Measurements from ENCODE around the gene TBC1D19.
A peak's percentile ranks its signal among the peaks of the same experiment; 100 is the strongest.
"Not testable (repeated sequence)": the region's sequence is repeated elsewhere in the genome, so short reads cannot be mapped to it uniquely, and the experiment has no call there.

TBC1D19 gene

DNA sequence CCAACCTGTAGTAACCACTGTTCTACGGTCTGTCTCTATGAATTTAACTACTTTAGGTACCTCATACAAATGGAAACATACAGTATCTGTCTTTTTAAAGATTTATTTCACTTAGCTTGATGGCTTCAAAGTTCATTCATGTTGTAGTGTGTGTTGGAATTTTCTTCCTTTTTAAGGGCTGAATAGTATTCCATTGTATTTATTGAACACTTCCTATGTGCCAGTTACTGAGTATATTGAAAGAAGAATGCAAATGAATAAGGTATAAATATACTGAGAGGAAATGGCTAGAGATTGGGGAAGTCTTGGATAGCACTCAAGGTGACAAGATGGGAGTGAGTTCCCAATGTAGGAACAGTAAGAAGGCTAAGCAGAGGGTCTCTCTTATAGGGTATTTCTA lies 17.3 kb downstream of the TBC1D19 start:
- no peak for DNase-seq

DNA sequence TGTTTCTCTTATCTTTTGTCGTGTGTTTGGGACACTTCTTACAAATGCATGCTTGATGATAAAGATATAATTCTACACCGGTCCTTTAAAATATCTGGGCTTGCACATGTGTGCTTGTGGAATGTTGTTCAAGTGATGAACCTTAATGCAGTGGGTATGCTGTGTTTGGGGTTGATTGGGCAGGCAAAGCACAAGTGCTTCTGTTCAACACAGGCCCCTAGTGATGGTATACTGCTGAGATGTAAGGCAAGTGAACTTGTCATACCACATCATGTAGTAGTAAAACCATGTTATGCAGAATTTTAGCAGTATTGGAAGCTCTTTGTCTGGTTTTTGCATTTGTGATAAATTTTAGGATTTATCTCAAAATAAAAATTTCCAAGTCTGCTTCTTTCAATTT lies 23.9 kb downstream of the TBC1D19 start:
- no peak for DNase-seq

DNA sequence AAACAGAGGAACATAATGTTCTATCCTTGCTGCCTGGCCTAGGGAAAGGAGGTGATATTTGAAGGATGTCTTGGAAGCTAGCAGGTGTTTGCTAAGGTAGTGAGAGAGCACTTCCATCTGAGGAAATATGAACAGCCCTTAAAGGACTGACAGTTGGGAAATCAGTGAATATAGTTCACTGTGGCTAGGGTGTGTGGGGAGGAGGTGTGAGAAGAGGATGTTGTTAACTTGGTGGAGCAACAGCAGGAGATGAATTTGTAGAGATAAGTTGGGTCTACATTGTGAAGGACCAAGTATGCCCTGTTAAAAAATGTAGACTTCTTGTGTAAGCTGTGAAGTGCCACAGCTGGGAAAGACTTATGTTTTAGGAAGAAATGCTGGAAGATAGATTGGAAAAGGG lies 25.5 kb downstream of the TBC1D19 start:
- DNase-seq, result peak in 2 of 5 experiments; percentile 18 to 56

DNA sequence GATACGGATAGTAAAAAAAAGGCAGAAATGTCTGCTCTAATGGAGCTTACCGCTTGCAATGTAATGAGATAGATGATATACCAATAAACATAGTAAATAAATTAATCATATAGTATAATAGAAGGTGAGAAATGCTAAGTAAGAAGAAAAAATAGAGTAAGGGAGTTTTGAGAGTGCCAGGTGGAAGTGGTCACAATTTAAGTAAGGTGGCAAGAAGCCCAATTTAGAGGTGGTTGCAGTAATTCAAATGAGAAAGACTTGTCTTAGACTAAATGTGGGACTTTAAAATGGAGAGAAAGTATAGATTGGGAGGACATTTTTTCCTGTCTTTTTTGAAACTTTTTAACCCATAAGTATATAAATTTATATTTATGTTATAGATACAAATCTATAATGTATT lies 26.0 kb downstream of the TBC1D19 start:
- peak in 1 of 5 experiments; percentile 24 for DNase-seq

DNA sequence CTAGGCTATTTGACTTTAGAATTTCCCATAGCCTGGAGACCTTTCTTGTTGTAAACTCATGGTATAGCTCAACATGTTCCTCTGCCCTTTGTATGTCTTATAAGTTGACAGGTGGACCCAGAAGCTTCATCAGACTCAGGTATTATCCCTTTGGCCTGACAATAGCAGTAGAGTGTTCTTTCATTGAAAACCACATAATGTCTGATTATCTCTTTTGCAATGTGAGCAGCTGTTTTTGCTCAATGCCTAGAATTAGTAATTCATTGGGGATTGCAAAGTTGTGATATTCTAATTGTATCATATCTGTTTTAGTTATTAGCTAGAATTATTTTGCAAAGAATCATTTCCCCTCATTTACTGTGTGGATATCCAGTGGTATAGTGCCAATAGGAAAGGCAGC lies 27.5 kb downstream of the TBC1D19 start:
- DNase-seq, result no peak

DNA sequence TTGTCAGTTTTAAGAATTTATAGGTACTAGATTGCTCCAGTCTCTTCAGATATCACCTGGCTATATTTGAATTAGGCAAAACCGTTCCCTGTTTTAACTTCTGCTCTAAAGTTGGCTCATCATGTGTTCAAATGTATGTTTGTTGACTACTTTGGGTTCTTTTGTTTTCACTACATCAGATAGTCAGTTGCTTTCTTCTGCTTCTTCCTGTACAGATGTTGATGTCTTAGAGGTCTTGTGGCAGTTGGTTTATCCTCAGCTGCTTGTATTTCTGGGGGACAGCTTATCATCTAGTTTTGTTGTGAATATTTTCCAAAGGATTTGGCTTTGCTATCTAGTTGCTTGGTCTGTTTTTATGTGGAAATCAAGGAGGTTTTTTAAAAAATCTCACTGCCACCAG lies 28.0 kb downstream of the TBC1D19 start:
- DNase-seq, result peak in 1 of 5 experiments; percentile 9

DNA sequence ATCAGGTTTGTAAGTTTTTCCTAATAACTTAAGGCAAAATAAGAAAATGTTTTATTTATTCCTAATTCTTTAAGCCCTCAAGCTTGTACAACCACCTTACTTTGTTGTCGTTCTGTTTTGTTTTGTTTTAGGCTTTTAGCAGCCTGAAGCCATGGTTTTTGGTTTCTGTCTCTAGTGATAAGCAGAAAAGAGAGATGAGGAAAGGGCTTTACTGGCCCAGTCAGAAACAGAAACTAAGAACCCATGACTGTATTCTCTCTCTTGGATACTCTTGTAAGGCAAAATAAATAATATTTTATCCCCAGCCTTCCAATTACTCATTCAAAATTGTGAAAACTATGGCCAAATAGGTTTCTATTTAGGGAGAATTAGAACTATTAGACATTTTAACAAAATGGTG lies 29.4 kb downstream of the TBC1D19 start:
- peak in 1 of 5 experiments; percentile 3 for DNase-seq

DNA sequence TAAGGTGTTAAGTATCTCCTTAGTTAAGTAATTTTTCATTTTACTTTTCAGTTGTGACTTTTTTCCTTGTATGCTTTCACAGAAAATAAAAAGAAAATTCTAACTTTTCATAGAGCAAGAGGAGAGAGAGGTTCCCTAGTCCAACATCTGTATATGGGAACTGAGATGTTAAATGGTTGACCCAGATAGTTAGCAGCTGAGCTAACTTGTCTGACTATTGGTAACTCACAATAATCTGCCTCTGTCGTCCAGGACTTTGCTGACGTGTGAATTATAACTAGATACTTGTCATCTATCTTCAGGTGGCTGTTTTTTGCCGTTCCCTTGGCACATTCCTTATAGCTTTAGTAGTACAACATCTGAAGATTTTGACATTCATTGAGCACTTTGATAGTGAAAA lies 29.9 kb downstream of the TBC1D19 start:
- DNase-seq, result no peak

DNA sequence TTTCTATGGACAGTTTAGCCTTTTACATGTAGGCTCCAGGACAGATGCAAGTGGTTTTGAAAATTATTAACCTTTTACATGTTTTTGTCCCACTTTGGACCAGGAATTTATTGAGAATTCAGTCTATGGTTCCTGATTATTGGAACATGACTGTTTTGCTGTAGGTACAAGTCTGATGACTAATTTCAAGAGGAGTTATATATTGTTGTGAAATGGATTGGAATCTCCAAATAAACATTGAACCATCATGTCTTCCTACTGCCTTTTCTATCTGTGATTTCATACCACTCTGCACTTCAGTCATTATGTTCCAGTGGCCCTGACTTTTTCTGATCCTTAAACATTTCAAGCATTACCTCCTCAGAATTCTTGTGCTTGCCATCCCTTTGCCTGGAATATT lies 35.9 kb downstream of the TBC1D19 start:
- no peak for DNase-seq

DNA sequence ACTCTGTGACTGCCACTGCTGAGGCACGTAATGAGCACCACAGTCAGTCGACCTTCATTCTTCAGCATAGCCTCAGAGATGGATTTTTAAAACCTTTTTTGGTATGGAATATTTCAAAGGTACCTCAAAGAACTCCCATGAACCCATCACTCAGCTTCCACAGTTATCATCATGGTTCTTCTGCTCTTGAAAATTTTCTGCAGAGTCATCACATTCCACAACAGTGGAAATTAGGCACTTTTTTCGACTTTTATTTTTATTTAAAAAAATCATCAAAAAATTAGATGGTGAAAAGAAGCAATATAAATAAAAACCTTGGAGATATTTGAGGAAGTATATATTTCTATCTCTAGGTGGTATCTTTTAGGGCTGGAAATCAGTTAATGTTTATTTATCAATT lies 37.5 kb downstream of the TBC1D19 start:
- no peak for DNase-seq

DNA sequence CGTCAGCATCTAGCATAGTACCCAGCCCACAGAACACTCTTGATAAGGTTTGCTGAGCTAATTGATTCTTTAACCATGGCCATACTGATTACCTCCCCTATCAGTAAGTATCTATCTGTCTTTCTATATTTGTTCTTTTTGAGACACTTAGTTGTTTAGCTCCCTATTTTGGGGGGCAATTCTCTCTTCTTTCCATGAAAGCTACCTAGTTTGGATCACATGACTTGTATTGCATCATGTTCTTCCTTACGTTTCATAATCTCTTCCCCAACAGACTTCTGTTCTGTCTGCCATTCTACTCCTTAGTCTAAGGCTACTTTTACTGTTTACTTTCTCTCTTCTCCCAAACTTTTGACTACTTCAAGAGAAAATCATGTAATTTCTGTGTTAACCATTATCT lies 39.0 kb downstream of the TBC1D19 start:
- no peak for DNase-seq

DNA sequence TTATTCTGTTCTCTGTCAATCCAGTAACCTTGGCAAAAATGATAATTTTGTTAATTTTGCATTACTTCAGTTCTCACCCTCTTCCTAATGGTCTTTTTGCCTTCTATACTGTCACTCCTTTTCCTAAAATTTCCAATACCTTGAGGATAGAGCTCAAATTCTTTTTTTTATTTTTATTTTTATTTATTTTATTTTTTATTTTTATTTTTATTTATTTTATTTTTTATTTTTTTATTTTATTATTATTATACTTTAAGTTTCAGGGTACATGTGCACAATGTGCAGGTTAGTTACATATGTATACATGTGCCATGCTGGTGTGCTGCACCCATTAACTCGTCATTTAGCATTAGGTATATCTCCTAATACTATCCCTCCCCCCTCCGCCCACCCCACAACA lies 42.8 kb downstream of the TBC1D19 start:
- DNase-seq, result not testable (repeated sequence)

DNA sequence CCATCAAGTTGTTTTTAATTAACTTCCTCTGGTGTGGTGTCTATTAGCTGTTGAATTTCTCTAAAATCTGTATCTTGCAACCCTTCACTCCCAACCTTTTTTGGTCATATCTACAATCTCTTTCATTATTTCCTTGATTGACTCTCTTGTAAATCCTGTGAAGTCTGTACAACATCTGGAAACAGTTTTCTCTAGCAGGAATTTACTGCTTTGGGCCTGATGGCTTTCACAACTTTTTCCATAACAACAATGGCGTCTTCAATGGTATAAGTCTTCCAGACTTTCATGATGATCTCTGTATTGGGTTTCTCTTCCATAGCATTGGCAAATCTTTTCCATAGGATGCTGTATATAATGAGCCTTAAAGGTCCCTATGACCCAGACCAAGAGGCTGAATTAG lies 49.0 kb downstream of the TBC1D19 start:
- DNase-seq, result no peak

DNA sequence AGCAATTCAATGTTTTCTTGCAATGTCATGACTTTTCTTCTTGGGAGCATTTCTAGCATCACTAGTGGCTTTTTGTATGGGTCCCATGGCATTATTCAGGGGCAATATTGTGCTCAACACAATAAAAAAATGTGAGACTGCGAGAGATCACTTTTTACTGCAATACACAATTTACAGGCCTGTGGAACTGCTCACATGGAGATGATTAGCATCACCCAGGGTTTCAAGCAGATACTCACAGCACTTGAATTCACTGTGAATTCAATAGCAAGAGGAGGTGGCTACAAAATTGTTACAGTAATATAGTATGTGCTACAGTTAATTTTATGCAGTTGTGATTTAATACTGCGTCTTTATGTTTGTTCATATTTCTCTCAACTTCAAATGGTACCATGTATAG lies 50.4 kb downstream of the TBC1D19 start:
- no peak for DNase-seq

DNA sequence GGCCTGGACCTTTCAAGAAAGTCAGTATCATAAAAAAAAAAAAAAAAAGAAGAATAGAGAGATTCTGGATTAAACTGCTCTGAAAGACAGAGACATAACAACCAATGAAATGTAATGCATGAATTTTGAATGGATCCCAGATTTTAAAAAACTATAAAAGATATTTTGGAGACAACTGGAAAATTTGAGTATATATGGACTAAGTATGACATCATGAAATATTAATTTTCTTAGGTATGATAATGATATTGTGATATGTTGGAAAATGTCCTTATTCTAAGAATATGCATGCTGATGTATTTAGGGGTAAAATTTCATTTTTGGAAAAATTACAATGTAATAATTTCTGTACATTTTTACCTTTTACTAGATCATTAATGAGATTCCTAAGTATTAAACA lies 52.6 kb downstream of the TBC1D19 start:
- DNase-seq, result no peak

DNA sequence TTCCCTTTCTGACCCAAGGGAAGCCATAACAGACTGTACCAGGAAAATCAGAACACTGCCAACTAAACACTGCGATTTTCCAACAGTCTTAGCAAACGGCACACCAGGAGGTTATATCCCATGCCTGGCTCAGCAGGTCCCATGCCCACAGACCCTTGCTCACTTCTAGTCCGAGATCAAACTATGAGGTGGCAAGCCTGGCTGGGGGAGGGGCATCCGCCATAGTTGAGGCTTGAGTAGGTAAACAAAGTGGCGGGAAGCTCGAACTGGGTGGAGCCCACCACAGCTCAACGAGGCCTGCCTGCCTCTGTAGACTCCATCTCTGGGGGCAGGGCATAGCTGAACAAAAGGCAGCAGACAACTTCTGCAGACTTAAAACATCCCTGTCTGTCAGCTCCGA lies 56.8 kb downstream of the TBC1D19 start:
- not testable (repeated sequence) for DNase-seq

DNA sequence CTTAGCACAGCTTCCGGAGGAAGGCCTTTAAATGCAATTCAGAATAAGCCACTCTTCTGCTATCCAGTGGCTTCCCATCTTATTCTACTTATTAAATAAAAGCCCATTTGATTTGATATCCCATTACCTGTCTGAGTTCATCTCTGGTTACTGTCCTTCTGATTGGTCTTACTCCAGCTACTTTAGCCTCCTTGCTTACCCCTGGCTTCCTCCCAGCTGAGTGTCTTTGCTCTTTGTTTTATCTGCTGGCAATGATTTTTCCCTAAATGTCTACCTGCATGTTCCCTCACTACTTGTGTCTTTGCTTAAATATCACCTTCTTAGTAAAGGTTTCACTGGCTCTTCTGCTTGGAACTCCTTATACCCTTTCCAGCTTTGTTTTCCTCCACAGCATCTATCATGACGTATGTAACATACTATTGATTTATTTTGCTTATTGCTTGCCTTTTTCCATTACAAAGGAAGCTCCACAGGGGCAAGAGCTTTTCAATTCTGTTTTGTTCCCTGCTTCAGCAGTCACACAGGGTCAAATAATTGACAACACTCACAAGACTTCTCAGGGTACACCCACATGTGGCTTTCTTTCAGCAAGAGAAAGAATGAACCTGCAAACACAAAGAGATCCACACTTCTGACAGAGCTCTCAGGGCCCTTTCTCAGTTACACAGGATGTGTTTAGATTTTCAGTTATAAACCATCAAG lies 63.8 kb downstream of the TBC1D19 start:
- DNase-seq, result no peak

DNA sequence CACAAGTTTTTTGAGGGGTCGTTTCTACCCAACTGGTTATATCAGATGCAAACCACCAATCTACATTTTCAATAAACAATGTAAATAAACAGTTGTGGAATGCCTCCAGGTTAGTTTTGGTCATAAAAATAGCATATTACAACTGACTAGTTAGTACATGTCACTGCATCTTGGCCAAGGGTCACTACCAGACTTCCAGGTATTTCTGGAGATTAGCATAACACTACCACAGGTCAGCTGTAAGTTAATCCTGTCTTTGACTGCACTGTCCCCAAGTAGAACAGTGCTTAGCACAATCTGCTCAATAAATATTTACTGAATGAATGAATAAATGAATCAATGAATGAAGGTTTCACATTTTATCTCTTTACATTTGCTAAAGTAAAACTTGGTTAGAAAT lies 64.4 kb downstream of the TBC1D19 start:
- DNase-seq, result no peak

DNA sequence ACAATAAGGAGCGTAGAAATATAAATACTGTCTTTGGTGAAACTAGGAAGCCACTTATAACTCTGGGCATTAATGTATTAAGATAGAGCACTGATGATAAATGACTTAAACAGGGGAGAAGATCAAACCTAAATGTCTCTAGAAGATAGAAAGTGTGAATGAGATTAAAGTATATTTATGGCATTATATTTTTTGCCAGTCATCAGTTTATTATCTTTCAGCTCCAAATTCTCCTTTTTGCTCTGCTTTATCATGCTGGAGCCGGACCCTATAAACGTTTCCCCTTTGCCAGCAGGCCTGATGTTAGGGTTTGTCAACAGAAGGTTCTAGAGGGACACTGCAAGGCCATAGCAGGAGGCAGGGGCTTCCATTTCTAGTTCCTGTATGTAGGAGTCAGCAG lies 76.4 kb downstream of the TBC1D19 start:
- no peak for DNase-seq

DNA sequence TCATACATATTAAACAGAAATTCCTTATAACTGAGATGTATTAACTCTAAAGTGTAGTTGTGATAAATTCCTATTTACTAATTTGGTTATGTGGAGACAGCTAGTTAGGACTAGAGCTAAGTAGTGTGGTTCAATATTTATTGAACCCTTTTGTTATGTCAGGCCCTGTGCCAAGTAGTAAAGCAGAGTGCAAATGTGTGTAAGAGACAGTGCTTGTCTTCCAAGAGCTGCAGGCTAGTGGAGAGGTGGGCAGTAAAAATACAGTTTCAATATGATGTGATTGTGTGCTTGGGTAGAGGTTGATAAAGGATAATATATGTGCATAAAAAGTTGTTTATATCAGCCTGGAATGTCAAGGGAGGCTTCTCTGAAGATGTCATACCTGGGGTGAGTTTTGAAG lies 80.0 kb downstream of the TBC1D19 start:
- DNase-seq, result no peak

DNA sequence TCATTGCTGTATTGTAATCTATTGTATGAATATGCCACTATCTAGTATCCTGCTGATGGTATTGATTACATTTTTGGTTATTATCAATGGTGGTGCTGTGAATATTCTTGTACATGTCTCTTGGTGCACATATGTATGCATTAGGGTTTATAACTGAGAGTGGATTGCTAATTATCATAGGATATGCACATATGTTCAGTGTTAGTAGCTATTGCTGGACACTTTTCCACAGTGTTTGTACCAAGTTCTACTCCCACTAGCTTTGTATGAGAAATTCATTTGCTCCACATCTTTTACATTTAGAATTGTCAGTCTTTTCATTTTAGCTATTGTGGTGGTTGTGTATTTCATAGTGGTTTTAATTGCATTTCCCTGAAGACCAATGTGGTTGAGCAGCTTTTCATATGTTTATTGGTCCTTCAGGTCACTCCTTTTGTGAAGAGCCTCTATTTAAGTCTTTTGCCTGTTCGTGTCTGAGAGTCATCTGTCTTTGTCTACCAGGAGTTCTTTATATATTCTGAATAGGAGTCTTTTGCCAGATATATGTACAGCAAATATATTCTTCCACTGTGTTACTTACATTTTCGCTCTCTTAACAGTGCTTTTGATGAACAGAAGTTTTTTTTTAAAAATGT lies 87.1 kb downstream of the TBC1D19 start:
- no peak for DNase-seq

DNA sequence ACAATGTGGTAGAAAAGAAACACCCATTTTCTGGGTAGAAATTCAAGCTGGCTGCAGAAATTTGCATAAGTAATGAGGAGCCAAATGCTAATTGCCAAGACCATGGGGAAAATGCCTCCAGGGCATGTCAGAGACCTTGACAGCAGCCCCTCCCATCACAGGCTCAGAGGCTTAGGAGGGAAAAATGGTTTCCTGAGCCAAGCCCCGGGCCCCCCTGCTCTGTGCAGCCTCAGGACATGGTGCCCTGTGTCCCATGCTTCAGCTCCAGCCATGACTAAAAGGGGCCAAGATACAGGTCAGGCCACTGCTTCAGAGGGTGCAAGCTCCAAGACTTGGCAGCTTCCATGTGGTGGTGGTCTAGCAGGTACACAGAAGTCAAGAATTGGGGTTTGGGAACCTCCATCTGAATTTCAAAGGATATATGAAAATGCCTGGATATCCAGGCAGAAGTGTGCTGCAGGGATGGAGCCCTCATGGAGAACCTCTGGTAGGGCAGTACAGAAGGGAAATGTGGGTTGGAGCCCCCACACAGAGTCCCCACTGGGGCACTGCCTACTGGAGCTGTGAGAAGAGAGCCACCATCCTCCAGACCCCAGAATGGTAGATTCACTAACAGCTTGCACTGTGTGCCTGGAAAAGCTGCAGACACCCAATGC lies 95.3 kb downstream of the TBC1D19 start:
- not testable (repeated sequence) for DNase-seq

DNA sequence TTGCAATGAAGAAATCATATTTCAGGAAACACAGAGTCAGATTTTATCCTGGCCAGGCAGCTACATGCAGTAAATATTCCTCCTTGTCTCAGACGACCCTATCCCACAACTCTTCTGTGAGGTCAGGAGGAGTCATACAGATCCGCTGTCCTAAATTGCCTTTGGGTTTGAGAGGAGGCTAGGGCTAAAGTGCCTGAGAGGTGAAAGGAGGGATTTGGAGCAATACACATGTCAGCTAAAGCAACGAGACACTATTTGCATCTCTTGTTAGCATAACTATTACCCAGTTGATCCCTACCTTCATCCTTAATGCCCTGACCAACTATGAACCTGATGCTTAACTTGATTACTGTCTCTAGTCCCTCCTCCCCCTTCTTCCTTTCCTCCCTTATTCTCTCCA lies 98.6 kb downstream of the TBC1D19 start:
- no peak for DNase-seq

DNA sequence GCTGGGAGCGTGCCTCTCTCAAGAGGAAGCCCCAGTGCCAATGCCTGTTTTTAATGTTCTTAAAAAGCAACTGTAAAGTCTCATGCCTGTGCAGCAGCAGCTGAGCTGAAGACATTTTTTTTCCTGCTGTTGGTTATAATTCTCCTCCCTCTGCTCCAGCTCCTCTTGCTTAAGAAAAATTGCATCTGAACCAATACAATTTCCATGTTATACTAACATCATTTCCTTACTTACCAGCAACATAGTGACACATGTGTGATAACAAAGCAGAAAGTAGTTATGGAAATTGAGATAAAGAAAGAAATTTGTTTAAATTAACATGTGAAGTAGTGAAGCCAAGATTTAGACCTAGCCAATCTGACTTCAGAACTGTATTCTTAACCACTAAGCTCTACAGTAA lies 101.4 kb downstream of the TBC1D19 start:
- no peak for DNase-seq

All from T-helper 2 cell (primary cell).